ENCODE measurements around the gene SRP54. TPM values are rescaled to one million over a fixed set of nuclear protein-coding genes. Genes with fewer than 3 reads are reported as not detected.

SRP54 gene
- 10 to 100 TPM; 35.5 to 68.1 (median 62.6) TPM for total RNA-seq

DNA sequence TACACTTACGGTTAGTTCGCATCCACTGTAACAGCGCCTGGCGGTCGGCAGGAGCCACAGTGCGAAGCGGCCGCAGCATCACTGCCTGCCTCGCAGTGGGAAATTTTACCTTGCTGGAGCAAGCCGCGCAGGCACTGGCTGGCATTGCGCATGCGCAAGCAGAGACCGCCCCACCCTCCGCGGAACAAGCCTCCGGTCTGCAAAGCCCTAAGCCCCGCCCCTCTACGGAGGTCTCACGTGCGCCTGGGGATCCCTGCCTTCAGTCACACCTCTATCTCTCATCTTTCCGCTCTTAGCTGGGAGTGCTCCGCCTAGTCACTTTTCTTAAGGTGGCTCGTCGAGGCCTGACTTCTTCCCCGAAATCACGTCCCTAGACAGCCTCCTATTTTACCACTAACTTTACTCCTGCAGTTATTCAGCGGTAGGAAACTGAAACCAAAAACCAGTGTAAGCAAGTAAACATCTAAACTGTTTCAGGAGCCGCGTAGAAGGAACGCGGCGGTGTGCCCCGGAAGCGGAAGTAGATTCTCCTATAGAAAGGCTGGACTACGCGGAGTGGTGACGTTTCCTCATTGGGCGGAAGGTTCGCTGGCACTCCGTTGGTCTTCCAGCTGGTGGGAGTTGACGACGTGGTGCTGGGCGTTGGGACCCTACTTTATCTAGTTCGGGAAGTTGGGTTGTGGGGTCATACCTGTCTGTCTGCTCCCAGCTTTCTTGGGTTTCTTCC lies at the start of gene SRP54:
Gene SRP54 (plus strand): TSS at position 572 of the 727 bp plus-strand sequence. CDS start 13,718 bp downstream, outside the sequence.
- Histone ChIP-seq H3K27me3 (no peaks in the 10 kb centered on the region), H3K4me1 (peaks cover 0 to 15% of the 10 kb centered on the region in 2 donors), H3K27ac (peak within 1 kb of the TSS; percentile 92 to 95), H3K36me3 (no peaks in the 10 kb centered on the region), H3K4me3 (peak within 1 kb of the TSS; percentile 64 to 85 (median 80)), H3K9me3 (no peaks in the 10 kb centered on the region)
- intact Hi-C loops (cut with DNase I; ENCODE audit: low total_unique reads), result no loop called here
- TF ChIP-seq POLR2A (IDR thresholded peaks at IDR 0.05) (peak; percentile 29), POLR2AphosphoS5 (IDR thresholded peaks at IDR 0.05) (peak; percentile 77 to 96 (median 93))
- TF ChIP-seq, protein P1, sequence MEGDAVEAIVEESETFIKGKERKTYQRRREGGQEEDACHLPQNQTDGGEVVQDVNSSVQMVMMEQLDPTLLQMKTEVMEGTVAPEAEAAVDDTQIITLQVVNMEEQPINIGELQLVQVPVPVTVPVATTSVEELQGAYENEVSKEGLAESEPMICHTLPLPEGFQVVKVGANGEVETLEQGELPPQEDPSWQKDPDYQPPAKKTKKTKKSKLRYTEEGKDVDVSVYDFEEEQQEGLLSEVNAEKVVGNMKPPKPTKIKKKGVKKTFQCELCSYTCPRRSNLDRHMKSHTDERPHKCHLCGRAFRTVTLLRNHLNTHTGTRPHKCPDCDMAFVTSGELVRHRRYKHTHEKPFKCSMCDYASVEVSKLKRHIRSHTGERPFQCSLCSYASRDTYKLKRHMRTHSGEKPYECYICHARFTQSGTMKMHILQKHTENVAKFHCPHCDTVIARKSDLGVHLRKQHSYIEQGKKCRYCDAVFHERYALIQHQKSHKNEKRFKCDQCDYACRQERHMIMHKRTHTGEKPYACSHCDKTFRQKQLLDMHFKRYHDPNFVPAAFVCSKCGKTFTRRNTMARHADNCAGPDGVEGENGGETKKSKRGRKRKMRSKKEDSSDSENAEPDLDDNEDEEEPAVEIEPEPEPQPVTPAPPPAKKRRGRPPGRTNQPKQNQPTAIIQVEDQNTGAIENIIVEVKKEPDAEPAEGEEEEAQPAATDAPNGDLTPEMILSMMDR (IDR thresholded peaks at IDR 0.05), result peak in 2 of 3 donors; percentile 22 to 35
- peak; percentile 97 to 98 for DNase-seq (ENCODE audit: low spot score in 2 of 2)

GRCh38 chr14:34933301-34933700 lies 49.5 kb upstream of the SRP54 start:
- Histone ChIP-seq H3K27me3 (no peaks in the 10 kb centered on the region), H3K36me3 (no peaks in the 10 kb centered on the region), H3K4me3 (no peak overlapping the region), H3K4me1 (no peaks in the 10 kb centered on the region), H3K27ac (no peak overlapping the region), H3K9me3 (no peaks in the 10 kb centered on the region)
- TF ChIP-seq, protein P1 (IDR thresholded peaks at IDR 0.05), result no peak
- TF ChIP-seq POLR2A (IDR thresholded peaks at IDR 0.05), result no peak
- TF ChIP-seq POLR2AphosphoS5 (IDR thresholded peaks at IDR 0.05), result no peak
- DNase-seq (ENCODE audit: low spot score in 2 of 2), result no peak
- intact Hi-C loops (cut with DNase I; ENCODE audit: low total_unique reads), result no loop called here

DNA sequence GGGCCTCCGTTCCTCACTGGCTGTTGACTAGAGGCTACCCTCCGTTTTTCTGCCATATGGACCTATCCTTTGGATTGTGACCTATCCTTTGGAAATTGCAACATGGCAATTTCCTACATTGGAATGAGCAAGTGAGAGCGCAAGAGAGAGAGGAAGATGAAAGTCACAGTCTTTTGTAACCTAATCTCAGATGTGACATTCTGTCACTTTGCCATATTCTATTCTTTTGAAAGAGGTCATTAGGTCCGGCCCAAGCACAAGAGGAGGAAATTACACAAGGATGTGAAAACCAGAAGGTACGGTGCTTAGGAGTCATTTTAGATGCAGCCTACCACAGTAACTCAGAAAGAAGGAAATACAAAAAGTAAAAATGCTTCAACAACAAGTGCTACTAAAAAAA lies 47.3 kb upstream of the SRP54 start:
- Histone ChIP-seq H3K36me3 (no peaks in the 10 kb centered on the region), H3K4me1 (no peaks in the 10 kb centered on the region), H3K9me3 (no peaks in the 10 kb centered on the region), H3K27me3 (no peaks in the 10 kb centered on the region), H3K4me3 (no peak overlapping the region), H3K27ac (no peak overlapping the region)
- TF ChIP-seq, protein P1 (IDR thresholded peaks at IDR 0.05), result no peak
- no peak for TF ChIP-seq POLR2AphosphoS5 (IDR thresholded peaks at IDR 0.05)
- no peak for TF ChIP-seq POLR2A (IDR thresholded peaks at IDR 0.05)
- DNase-seq (ENCODE audit: low spot score in 2 of 2), result no peak
- intact Hi-C loops (cut with DNase I; ENCODE audit: low total_unique reads), result no loop called here

GRCh38 chr14:34937442-34937841 lies 45.4 kb upstream of the SRP54 start:
- TF ChIP-seq POLR2AphosphoS5 (IDR thresholded peaks at IDR 0.05) (no peak), POLR2A (IDR thresholded peaks at IDR 0.05) (no peak)
- TF ChIP-seq, protein P1 (IDR thresholded peaks at IDR 0.05), result no peak
- intact Hi-C loops (cut with DNase I; ENCODE audit: low total_unique reads), result no loop called here
- H3K4me1 ChIP-seq, result no peaks in the 10 kb centered on the region
- H3K9me3 ChIP-seq, result no peaks in the 10 kb centered on the region
- no peak overlapping the region for H3K27ac ChIP-seq
- no peak for DNase-seq (ENCODE audit: low spot score in 2 of 2)
- no peaks in the 10 kb centered on the region for H3K27me3 ChIP-seq
- no peak overlapping the region for H3K4me3 ChIP-seq
- no peaks in the 10 kb centered on the region for H3K36me3 ChIP-seq

- intact Hi-C loops (cut with DNase I; ENCODE audit: low total_unique reads), result no loop called here
- TF ChIP-seq POLR2A (IDR thresholded peaks at IDR 0.05) (no peak), POLR2AphosphoS5 (IDR thresholded peaks at IDR 0.05) (no peak)
- TF ChIP-seq, protein P1 (IDR thresholded peaks at IDR 0.05), result no peak
- Histone ChIP-seq H3K9me3 (no peaks in the 10 kb centered on the region), H3K4me3 (no peak overlapping the region), H3K27me3 (no peaks in the 10 kb centered on the region), H3K27ac (no peak overlapping the region), H3K36me3 (no peaks in the 10 kb centered on the region), H3K4me1 (no peaks in the 10 kb centered on the region)
- DNase-seq (ENCODE audit: low spot score in 2 of 2), result no peak
Observed at GRCh38 chr14:34937876-34938275, 44.9 kb upstream of the SRP54 start.
